Natural killer cell treated with Interleukin-12 subunit alpha and Interleukin-12 subunit beta and Interleukin-15 and Interleukin-18, amount 100 ng/mL, for 72 hours (primary cell): ENCODE data around the gene PLEKHN1. TPM values are rescaled to one million over a fixed set of nuclear protein-coding genes. Genes with fewer than 3 reads are reported as not detected.

Experiments
- ATAC-seq, 2 donors: fragments of 150-1000 bp; cut with Tn5 transposase in 1 of 2; sonication (Bioruptor Pico), chemical (Tn5 transposase) in 1 of 2; 2 replicates each; pipeline ENCODE4 v1.10.0; 2021
- DNase-seq: peaks from one replicate; pipeline ENCODE4 v3.0.0; 2022; ENCODE audit warnings: low spot score
- H3K27ac Mint-ChIP-seq, 2 donors: 1 replicate in 1 of 2; 2 replicates in 1 of 2; pipeline ENCODE4 v1.8.0; 2022; ENCODE audit warnings: mixed read lengths in 2 of 2, mild to moderate bottlenecking in 1 of 2, moderate library complexity in 1 of 2
- H3K27me3 Mint-ChIP-seq, 2 donors: 1 replicate in 1 of 2; 2 replicates in 1 of 2; pipeline ENCODE4 v1.8.0; 2022; ENCODE audit warnings: mixed read lengths in 2 of 2
- H3K36me3 Mint-ChIP-seq: one replicate; pipeline ENCODE4 v1.8.0; 2022; ENCODE audit warnings: mixed read lengths
- H3K4me1 Mint-ChIP-seq, 2 donors: 1 replicate in 1 of 2; 2 replicates in 1 of 2; pipeline ENCODE4 v1.8.0; 2022; ENCODE audit warnings: low read depth in 2 of 2, mixed read lengths in 2 of 2, mild to moderate bottlenecking in 1 of 2
- H3K4me3 Mint-ChIP-seq: one replicate; pipeline ENCODE4 v1.8.0; 2022; ENCODE audit warnings: mixed read lengths
- H3K9me3 Mint-ChIP-seq: 2 replicates; pipeline ENCODE4 v1.8.0; 2022; ENCODE audit warnings: mixed read lengths
- total RNA-seq, 2 donors: library from RNA; stranded (reverse); gene quantifications; one replicate each; pipeline ENCODE4 v1.2.3, GENCODE V29; 2022

The PLEKHN1 gene, protein sequence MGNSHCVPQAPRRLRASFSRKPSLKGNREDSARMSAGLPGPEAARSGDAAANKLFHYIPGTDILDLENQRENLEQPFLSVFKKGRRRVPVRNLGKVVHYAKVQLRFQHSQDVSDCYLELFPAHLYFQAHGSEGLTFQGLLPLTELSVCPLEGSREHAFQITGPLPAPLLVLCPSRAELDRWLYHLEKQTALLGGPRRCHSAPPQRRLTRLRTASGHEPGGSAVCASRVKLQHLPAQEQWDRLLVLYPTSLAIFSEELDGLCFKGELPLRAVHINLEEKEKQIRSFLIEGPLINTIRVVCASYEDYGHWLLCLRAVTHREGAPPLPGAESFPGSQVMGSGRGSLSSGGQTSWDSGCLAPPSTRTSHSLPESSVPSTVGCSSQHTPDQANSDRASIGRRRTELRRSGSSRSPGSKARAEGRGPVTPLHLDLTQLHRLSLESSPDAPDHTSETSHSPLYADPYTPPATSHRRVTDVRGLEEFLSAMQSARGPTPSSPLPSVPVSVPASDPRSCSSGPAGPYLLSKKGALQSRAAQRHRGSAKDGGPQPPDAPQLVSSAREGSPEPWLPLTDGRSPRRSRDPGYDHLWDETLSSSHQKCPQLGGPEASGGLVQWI
- 1 to 10 TPM; 1.4 TPM for total RNA-seq

DNA sequence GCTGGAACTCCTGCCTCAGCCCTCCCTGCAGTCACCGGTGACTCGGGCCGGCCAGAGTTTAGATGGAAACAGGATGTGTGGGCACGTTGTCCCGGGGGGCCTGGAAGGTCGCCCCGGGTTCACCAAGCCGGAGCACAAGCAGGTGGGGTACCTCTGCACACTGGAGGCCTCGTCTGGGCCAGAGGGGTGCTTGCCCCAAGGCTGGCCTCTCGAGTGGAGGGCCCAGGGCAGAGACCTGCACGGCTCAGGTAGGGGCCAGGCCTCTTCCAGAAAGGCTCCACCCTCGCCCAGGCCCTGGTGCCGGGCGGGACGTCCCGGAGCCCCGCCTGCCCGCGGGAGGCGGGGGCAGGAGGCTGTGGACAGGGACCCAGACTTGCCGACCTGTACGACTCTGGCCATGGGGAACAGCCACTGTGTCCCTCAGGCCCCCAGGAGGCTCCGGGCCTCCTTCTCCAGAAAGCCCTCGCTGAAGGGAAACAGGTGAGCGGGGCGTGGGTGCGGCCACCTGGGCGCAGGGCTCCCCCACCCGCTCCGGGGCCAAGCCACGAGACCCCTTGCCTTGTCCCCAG is at the start of gene PLEKHN1:
TSS of gene PLEKHN1 (plus strand) at position 348 of the 569 bp plus-strand sequence. CDS start at position 398, 50 bp downstream.
- no peak within 1 kb of the TSS for H3K27ac Mint-ChIP-seq
- ATAC-seq (peak; percentile 48 to 63), DNase-seq (peak; percentile 60)
- no peaks in the 10 kb centered on the region for H3K36me3 Mint-ChIP-seq
- H3K9me3 Mint-ChIP-seq, result no peaks in the 10 kb centered on the region
- peaks cover 7 to 12% of the 10 kb centered on the region in 2 donors for H3K27me3 Mint-ChIP-seq
- H3K4me3 Mint-ChIP-seq, result peak within 1 kb of the TSS; percentile 63
- peaks cover 0 to 4% of the 10 kb centered on the region in 2 donors for H3K4me1 Mint-ChIP-seq

DNA sequence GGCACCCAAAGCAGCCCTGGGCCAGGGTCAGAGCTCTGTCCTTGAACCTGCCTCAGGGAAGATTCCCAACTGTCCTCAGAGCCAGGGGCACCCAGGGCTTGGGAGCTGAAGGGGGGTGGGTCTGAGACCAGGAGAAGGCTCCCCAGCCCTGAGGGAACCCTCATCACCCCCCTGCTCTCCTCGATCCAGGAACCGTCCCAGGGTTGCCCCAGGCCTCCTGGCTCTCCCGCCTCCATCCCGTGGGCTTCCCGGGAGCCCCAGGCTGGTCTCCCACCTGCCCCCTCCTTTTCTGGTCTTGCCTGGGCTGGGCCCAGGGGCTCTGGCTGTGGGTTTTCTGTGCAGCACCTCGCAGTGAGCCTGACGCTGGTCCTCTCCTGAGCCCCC is 49.2 kb upstream of the PLEKHN1 start:
- no peak overlapping the region for H3K4me3 Mint-ChIP-seq
- H3K4me1 Mint-ChIP-seq, result peaks cover 4 to 10% of the 10 kb centered on the region in 2 donors
- ATAC-seq, result no peak
- H3K9me3 Mint-ChIP-seq, result no peaks in the 10 kb centered on the region
- no peak for DNase-seq
- peaks cover 14 to 30% of the 10 kb centered on the region in 2 donors for H3K27me3 Mint-ChIP-seq
- H3K36me3 Mint-ChIP-seq, result no peaks in the 10 kb centered on the region
- H3K27ac Mint-ChIP-seq, result no peak overlapping the region

DNA sequence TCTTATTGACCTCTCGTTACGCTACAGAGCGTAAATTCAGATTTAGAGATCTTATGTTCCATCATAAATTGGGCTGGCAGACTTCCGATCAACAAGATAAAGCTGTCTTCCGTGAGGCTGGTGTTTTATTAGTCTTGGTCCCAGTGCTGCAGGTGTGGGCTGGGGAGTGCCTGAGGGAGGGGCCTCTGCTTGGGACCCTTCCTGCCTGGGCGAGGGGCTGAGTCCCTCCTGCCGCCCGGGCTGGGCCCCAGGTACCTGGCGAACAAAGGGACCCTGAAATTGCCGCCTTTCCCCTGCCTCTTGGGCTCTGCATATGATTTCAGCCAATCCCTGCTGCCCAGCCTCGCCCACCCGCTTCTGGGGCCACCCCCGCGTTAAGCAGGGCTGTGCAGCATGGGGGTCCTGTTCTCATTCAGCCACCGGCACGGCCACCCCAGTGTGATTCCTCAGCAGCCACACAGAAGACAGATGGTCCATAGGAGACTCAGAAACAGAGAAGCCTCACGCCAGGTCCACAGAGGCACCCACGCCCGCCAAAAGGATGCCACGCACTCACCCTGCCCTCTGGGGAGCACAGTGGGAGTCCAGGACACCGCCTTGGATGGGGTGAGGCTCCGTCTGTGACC is 48.7 kb upstream of the PLEKHN1 start:
- no peak overlapping the region for H3K27ac Mint-ChIP-seq
- DNase-seq, result no peak
- no peak for ATAC-seq
- peaks cover 4 to 10% of the 10 kb centered on the region in 2 donors for H3K4me1 Mint-ChIP-seq
- H3K36me3 Mint-ChIP-seq, result no peaks in the 10 kb centered on the region
- no peak overlapping the region for H3K4me3 Mint-ChIP-seq
- H3K27me3 Mint-ChIP-seq, result peaks cover 9 to 26% of the 10 kb centered on the region in 2 donors
- no peaks in the 10 kb centered on the region for H3K9me3 Mint-ChIP-seq

DNA sequence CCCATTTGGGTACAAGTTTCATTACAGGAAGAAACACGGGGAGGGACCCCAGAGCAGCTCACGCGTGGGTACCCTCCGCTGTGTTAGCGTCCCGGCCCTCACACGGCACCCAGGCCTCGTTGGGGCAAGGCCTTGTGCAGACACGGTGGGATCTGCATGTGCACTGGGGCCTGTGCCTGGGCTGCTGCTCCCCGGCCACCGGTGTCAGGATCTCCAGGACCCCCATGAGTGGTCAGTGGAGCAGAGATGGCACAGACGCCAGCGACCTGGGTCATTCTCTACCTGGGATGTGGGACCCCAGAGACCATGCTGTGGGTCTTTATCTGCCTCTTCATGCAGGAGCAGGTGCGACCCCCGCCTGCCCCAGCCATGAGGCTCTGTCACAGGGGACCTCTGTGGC is 47.9 kb upstream of the PLEKHN1 start:
- Mint-ChIP-seq H3K27ac (no peak overlapping the region), H3K4me3 (no peak overlapping the region), H3K9me3 (no peaks in the 10 kb centered on the region), H3K36me3 (no peaks in the 10 kb centered on the region), H3K4me1 (peaks cover 4 to 11% of the 10 kb centered on the region in 2 donors), H3K27me3 (peaks cover 6 to 27% of the 10 kb centered on the region in 2 donors)
- no peak for DNase-seq
- no peak for ATAC-seq

DNA sequence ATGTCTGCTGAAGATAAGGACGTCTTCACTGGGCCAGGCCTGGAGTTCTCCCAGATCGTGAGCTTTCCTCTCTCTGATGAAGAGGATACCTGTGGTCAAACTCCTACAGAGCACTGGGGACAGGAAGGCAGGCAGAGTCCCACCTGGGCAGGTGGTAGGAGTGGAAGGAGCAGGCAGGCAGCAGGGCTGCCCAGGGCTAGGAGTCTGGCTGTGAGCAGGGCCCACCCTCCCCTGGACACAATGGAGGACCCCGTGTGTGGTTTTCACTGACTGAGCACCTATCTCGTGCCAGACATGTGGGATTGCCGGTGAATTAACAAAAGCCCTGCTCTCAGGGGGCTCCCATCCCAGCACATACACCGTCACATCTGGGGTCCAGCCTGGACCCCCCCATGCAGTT is 47.4 kb upstream of the PLEKHN1 start:
- Mint-ChIP-seq H3K36me3 (no peaks in the 10 kb centered on the region), H3K9me3 (no peaks in the 10 kb centered on the region), H3K4me3 (no peak overlapping the region), H3K4me1 (peaks cover 4 to 12% of the 10 kb centered on the region in 2 donors), H3K27me3 (peaks cover 6 to 28% of the 10 kb centered on the region in 2 donors), H3K27ac (no peak overlapping the region)
- no peak for DNase-seq
- ATAC-seq, result no peak

DNA sequence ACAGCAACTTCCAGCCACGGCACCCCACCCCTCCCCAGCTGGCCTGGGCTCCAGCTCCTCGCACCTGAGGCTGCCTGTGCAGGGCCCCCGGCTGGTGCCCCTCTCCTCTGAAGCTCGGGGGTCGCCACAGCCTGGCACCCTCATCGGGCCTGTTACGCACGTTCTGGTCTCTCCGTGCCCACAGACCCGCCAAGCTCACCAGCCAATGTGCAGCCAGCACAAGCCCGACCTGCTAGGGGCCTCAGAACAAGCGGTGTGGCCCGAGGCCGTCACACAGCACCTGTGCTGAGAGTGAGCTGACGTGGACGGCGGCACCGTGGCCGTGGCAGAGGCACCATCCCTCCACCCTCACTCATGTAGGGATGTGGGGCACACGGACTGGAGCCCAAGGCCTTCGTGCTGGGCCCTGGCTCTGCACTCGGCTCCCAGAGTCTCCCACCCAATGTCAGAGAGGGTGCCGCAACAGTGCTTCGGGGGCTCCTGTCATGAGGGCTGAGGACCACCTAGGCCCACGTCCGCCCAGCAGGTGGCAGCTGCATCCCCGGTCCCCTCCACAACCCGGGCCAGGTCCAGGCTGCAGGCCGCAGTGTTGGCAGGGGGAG is 46.9 kb upstream of the PLEKHN1 start:
- Mint-ChIP-seq H3K27me3 (peaks cover 6 to 28% of the 10 kb centered on the region in 2 donors), H3K27ac (no peak overlapping the region)
- ATAC-seq, result no peak

DNA sequence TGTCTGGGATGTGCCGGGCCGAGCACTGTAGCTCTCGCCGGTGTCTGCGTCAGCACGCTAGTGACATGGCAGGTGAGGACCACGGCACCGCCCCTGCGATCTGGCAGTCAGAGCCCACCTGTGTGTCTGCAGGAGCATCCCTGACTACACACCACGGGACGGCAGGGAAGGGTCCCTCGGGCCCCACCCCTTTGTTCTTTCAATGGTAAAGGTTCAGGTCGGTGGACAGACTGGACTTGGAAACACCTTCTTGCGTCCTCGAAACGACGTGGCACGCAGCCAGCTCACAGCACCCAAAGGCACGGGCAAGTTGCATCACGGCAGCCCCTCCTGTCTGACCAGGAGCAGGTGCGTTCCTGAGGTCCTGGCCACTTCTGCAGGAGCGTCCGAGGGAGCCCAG is 46.3 kb upstream of the PLEKHN1 start:
- H3K27ac Mint-ChIP-seq, result no peak overlapping the region
- H3K4me1 Mint-ChIP-seq, result peaks cover 4 to 12% of the 10 kb centered on the region in 2 donors
- H3K4me3 Mint-ChIP-seq, result no peak overlapping the region
- ATAC-seq (no peak), DNase-seq (no peak)
- H3K27me3 Mint-ChIP-seq, result peaks cover 6 to 27% of the 10 kb centered on the region in 2 donors
- H3K36me3 Mint-ChIP-seq, result no peaks in the 10 kb centered on the region
- no peaks in the 10 kb centered on the region for H3K9me3 Mint-ChIP-seq

More for the DNA sequence above, 46.9 kb upstream of the PLEKHN1 start:
- Mint-ChIP-seq H3K4me1 (peaks cover 4 to 12% of the 10 kb centered on the region in 2 donors), H3K9me3 (no peaks in the 10 kb centered on the region), H3K4me3 (no peak overlapping the region), H3K36me3 (no peaks in the 10 kb centered on the region)
- no peak for DNase-seq

DNA sequence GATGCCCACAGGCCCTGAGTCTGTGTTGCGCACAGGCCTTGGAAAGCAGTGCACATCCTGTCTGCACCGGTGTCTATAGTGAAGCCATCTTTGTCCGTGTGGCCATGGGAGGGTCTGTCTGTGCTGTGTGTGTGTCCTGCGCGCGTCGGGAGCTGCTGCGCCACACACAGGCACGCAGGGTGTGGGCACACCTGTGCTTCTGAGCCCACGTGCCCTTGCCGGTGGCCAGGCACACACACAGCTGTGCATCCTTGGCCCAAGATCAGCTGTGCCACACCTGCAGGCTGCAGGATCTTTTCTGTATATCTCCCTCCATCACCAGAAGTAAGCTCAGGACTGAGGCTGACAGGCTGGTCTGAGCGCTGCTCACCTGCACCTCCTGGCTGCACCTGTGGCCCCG is 45.8 kb upstream of the PLEKHN1 start:
- peaks cover 4 to 12% of the 10 kb centered on the region in 2 donors for H3K4me1 Mint-ChIP-seq
- no peaks in the 10 kb centered on the region for H3K36me3 Mint-ChIP-seq
- H3K27me3 Mint-ChIP-seq, result peaks cover 6 to 24% of the 10 kb centered on the region in 2 donors
- H3K4me3 Mint-ChIP-seq, result no peak overlapping the region
- DNase-seq (no peak), ATAC-seq (no peak)
- H3K9me3 Mint-ChIP-seq, result no peaks in the 10 kb centered on the region
- no peak overlapping the region for H3K27ac Mint-ChIP-seq

DNA sequence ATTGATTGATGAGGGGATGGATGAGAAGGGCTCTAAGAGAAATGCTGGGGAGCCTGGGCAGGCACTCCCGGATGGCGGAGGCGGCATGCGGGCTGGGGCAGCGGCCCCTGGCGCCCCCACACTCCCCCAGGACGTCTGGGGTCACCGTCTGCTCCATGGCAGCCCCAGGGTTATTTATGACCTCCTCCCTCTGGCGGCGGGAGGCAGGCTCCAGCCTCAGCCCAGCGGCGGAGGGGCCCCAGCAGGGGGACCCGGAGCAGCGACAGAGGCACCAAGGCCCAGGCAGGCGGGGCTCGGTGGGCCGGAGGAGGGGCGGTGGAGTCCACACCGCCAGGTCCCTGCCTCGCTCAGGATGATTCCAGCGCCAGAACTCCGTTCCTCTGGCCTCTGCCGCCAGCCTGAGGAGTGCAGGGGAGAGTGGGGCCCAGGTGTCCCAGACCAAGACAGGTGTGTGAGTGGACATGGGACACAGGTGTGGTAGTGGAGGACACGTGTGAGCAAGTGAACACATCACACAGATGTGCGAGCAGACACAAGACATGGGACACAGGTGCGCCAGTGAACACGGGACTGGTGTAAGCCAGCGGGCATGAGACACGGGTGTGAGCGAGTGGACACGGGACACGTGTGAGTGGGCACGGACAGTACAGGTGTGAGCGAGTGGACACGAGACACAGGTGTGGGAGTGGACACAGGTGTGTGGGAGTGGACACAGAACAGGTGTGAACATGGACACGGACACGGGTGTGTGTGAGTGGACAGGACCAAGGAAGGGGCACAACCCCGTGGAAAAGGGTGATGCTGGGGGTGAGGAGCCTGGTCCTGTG is 45.1 kb upstream of the PLEKHN1 start:
- DNase-seq, result no peak
- no peak overlapping the region for H3K27ac Mint-ChIP-seq
- peak; percentile 67 to 68 for ATAC-seq
- H3K4me1 Mint-ChIP-seq, result peaks cover 4 to 12% of the 10 kb centered on the region in 2 donors
- peaks cover 7 to 25% of the 10 kb centered on the region in 2 donors for H3K27me3 Mint-ChIP-seq
- no peaks in the 10 kb centered on the region for H3K9me3 Mint-ChIP-seq
- peak overlapping the region; percentile 49 for H3K4me3 Mint-ChIP-seq
- no peaks in the 10 kb centered on the region for H3K36me3 Mint-ChIP-seq

DNA sequence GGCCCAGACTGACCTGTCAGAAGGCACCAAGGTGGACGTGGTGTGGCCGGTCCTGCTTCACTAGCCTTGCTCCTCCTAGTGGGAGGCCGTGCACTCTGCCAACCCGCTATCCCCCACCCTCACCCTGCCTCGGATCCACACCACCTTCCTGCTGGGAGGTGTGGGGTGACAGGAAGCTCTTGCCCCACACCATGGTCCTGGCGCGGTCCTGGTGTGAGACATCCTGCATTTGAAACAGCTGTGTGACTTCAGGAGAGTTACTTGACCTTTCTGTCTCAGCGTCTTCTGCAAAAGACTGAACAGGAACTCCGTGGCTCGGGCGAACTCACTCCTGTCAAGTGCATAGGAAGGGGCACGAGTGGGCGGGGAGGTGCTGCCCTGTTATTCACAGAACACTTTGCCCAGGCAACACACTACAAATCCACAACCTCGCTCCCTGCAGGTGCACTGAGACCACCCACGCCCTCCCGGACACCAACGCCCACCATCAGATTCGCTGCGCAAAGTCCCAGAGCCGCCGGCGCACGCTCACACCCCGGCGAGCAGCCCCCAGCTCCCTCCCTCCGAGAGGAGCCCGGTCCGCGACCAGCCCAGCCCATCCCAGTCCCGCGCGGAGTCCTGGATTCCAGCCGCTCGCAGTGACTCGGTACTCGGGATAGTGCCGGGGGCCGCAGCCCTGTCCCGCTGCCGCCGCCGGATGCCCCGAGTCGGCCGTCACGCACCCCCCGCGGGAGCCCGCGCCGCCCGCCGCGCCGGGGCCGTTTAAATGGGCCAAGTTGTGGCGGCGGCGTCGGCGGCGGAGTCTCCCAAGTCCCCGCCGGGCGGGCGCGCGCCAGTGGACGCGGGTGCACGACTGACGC is 42.9 kb upstream of the PLEKHN1 start, which contains the start of gene SAMD11:
TSS of gene SAMD11 (plus strand) at position 793 of the 860 bp plus-strand sequence. CDS start 509 bp downstream, outside the sequence.
- peak within 1 kb of the TSS; percentile 62 for H3K4me3 Mint-ChIP-seq
- ATAC-seq (peak; percentile 37 to 70), DNase-seq (peak; percentile 80)
- no peak within 1 kb of the TSS for H3K27ac Mint-ChIP-seq
- peaks cover 4 to 12% of the 10 kb centered on the region in 2 donors for H3K4me1 Mint-ChIP-seq
- H3K36me3 Mint-ChIP-seq, result no peaks in the 10 kb centered on the region
- H3K27me3 Mint-ChIP-seq, result peaks cover 13 to 27% of the 10 kb centered on the region in 2 donors
- no peaks in the 10 kb centered on the region for H3K9me3 Mint-ChIP-seq

DNA sequence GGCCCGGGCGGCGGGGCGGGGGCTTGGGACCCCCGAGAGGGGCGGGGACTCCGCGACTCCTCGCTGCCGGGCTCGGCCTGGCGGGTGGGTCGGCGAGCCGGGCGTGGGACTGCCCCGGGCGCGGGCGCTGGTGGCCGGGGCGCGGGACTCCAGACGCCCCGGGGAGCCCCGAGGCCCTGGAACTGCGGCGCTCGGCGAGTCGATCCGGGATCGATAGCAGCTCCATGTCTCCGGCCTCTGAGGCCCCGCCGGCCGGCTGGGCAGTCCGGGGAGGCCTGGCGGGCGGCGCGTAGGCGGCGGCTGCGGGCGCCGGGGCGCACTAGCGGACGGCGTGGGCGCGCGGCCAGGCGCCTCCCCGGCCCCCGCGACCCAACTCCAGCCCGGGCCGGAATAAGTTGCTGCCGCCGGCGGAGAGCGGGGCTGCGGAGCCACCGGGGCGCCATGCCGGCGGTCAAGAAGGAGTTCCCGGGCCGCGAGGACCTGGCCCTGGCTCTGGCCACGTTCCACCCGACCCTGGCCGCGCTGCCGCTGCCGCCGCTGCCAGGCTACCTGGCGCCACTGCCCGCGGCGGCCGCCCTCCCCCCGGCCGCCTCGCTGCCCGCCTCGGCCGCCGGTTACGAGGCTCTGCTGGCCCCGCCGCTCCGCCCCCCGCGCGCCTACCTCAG is 42.2 kb upstream of the PLEKHN1 start:
- no peak overlapping the region for H3K4me3 Mint-ChIP-seq
- ATAC-seq (no peak), DNase-seq (no peak)
- no peaks in the 10 kb centered on the region for H3K9me3 Mint-ChIP-seq
- H3K4me1 Mint-ChIP-seq, result peaks cover 4 to 12% of the 10 kb centered on the region in 2 donors
- no peak overlapping the region for H3K27ac Mint-ChIP-seq
- H3K27me3 Mint-ChIP-seq, result peaks cover 13 to 24% of the 10 kb centered on the region in 2 donors
- no peaks in the 10 kb centered on the region for H3K36me3 Mint-ChIP-seq
